Gastroesophageal sphincter (tissue), 3 donors: ENCODE measurements around the gene IL23R.

Experiments used
- EP300 ChIP-seq: sonication (generic); formaldehyde crosslinking; IDR thresholded peaks from one replicate; pipeline ENCODE4 v1.6.1; 2017; ENCODE audit warnings: antibody characterized with exemption, mild to moderate bottlenecking
- POLR2A ChIP-seq, 2 donors: fragments of 450-650 bp; IDR thresholded peaks; one replicate each; pipeline ENCODE4 v1.6.1; 2017; ENCODE audit warnings: antibody characterized with exemption in 2 of 2, mild to moderate bottlenecking in 2 of 2, moderate library complexity in 1 of 2
- TF ChIP-seq, protein P1 (sequence below), 4 experiments: fragments of 200-600 bp in 2 of 4; fragments of 450-650 bp in 2 of 4; sonication (generic) in 1 of 4; IDR thresholded peaks; one replicate each; pipeline ENCODE4 v1.5.1; 2017 to 2019; ENCODE audit warnings: antibody characterized with exemption in 4 of 4, mild to moderate bottlenecking in 2 of 4, moderate library complexity in 2 of 4

DNA sequence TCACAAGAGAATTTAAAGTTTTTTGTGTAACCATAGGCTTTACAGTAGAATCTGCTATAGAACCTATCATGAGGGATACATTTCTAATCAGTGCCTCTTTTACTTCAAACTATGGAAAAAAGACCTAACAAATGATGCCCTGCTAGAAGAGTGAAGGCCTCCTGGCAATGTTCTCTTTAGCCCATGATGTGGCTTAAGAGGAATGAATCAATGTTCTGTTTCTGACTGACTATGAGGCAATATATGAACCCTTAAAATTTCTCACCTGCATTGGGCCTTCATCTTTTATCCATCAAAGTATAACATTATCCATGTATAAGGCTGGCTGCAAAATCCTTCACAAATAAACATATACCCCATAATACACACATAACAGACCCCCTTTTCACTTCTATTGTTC, 75.8 kb downstream of the IL23R start:
- TF ChIP-seq POLR2A (IDR thresholded peaks at IDR 0.05) (no peak), EP300 (no peak)
- TF ChIP-seq, protein P1, sequence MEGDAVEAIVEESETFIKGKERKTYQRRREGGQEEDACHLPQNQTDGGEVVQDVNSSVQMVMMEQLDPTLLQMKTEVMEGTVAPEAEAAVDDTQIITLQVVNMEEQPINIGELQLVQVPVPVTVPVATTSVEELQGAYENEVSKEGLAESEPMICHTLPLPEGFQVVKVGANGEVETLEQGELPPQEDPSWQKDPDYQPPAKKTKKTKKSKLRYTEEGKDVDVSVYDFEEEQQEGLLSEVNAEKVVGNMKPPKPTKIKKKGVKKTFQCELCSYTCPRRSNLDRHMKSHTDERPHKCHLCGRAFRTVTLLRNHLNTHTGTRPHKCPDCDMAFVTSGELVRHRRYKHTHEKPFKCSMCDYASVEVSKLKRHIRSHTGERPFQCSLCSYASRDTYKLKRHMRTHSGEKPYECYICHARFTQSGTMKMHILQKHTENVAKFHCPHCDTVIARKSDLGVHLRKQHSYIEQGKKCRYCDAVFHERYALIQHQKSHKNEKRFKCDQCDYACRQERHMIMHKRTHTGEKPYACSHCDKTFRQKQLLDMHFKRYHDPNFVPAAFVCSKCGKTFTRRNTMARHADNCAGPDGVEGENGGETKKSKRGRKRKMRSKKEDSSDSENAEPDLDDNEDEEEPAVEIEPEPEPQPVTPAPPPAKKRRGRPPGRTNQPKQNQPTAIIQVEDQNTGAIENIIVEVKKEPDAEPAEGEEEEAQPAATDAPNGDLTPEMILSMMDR (IDR thresholded peaks at IDR 0.05), result no peak
